Measurements from ENCODE around the gene BST2. TPM values are rescaled to one million over a fixed set of nuclear protein-coding genes. Genes with fewer than 3 reads are reported as not detected.

BST2 gene
- total RNA-seq, 1 donor: 10.1 TPM

- TF ChIP-seq, protein P1, sequence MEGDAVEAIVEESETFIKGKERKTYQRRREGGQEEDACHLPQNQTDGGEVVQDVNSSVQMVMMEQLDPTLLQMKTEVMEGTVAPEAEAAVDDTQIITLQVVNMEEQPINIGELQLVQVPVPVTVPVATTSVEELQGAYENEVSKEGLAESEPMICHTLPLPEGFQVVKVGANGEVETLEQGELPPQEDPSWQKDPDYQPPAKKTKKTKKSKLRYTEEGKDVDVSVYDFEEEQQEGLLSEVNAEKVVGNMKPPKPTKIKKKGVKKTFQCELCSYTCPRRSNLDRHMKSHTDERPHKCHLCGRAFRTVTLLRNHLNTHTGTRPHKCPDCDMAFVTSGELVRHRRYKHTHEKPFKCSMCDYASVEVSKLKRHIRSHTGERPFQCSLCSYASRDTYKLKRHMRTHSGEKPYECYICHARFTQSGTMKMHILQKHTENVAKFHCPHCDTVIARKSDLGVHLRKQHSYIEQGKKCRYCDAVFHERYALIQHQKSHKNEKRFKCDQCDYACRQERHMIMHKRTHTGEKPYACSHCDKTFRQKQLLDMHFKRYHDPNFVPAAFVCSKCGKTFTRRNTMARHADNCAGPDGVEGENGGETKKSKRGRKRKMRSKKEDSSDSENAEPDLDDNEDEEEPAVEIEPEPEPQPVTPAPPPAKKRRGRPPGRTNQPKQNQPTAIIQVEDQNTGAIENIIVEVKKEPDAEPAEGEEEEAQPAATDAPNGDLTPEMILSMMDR (IDR thresholded peaks at IDR 0.05; ENCODE audit: extremely low read depth, low read depth, low read length): no peak
- Histone ChIP-seq H4K20me1 (ENCODE audit: insufficient read depth, low read length) (no peaks in the 10 kb centered on the region), H3K4me2 (ENCODE audit: insufficient read depth, low read length) (peak within 1 kb of the TSS; percentile 15), H3K36me3 (ENCODE audit: insufficient read depth, low read length) (no peaks in the 10 kb centered on the region), H3K27me3 (ENCODE audit: insufficient read depth, low read length) (peaks cover 21% of the 10 kb centered on the region), H2AFZ (ENCODE audit: low read length) (peak within 1 kb of the TSS; percentile 3), H3K4me3 (ENCODE audit: insufficient read depth, low read length) (no peak within 1 kb of the TSS), H3K27ac (ENCODE audit: low read depth, low read length) (no peak within 1 kb of the TSS), H3K9me3 (ENCODE audit: low read depth, low read length) (no peaks in the 10 kb centered on the region), H3K4me1 (ENCODE audit: insufficient read depth, low read length) (peaks cover 9% of the 10 kb centered on the region), H3K79me2 (ENCODE audit: insufficient read depth, low read length) (no peaks in the 10 kb centered on the region)
- peak; percentile 85 for DNase-seq (ENCODE audit: insufficient read length, low spot score, missing footprints)
Observed at GRCh38 chr19:17393914-17394313, 11.5 kb downstream of the BST2 start, which contains the start of gene CCDC194. Gene CCDC194, minus strand, starts transcription at chr19:17394196. Its CDS starts 38 bp downstream, at chr19:17394158.

DNA sequence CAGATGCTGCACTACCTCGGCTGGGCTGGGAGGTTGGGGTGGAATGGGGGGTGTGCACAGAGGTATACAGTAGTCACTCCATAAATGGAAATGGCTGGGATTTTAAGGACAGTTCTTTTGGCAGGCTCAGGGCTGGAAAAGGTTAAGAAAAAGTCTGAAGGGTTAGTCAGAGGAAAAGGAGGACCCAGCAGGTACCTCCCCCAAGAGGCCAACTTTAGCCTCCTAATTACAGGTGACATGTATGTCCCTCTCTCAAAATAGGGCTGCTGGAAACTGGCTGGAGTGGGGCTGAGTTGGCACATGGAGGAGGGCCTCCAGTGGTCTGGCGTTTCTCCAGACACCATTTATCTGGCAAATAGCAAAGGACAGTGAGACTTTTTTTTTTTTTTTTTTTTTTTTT lies 12.4 kb downstream of the BST2 start:
- no peak overlapping the region for H3K4me3 ChIP-seq (ENCODE audit: insufficient read depth, low read length)
- no peak overlapping the region for H3K4me2 ChIP-seq (ENCODE audit: insufficient read depth, low read length)
- H4K20me1 ChIP-seq (ENCODE audit: insufficient read depth, low read length): no peaks in the 10 kb centered on the region
- peak; percentile 85 for DNase-seq (ENCODE audit: insufficient read length, low spot score, missing footprints)
- no peak overlapping the region for H2AFZ ChIP-seq (ENCODE audit: low read length)
- no peaks in the 10 kb centered on the region for H3K36me3 ChIP-seq (ENCODE audit: insufficient read depth, low read length)
- peaks cover 9% of the 10 kb centered on the region for H3K4me1 ChIP-seq (ENCODE audit: insufficient read depth, low read length)
- no peak overlapping the region for H3K27ac ChIP-seq (ENCODE audit: low read depth, low read length)
- no peaks in the 10 kb centered on the region for H3K9me3 ChIP-seq (ENCODE audit: low read depth, low read length)
- TF ChIP-seq, protein P1 (IDR thresholded peaks at IDR 0.05; ENCODE audit: extremely low read depth, low read depth, low read length): no peak
- peaks cover 21% of the 10 kb centered on the region for H3K27me3 ChIP-seq (ENCODE audit: insufficient read depth, low read length)
- H3K79me2 ChIP-seq (ENCODE audit: insufficient read depth, low read length): no peaks in the 10 kb centered on the region

DNA sequence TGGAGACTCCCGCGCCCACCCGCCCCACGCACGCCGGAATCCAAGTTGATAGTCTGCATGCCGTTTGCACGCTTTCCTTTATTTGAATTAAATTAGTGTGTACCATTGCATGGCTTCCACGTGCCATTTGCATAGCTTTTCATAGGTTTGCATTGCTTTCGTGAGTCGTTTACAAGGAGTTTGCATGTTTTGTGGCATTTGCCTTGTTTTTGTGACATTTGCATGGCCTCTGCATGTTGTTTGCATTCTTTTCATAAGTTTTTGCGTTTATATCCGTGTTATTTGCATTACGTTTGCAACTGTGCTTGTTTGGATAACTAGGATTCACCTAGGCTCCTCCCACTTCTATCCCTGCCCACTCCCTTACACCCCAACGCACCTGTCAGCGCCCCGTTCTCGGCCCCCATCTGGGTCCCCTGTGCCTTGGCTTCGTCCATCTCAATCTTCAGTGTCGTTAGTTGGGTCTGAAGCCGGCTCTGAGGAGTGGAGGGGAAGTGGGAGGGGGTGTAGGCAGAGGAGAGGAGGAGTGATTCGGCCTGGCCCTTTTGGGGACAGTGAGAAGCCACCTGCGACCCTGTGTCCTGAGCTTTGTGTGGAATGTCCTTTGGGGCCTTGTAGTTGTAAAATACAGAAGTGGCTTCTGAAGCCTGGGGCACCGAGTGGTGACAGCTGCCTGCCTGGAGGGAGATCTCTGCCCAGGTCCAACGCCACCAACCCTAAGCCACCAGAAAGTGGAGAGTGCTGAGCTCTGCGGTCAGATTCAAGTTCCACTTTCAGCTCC lies 13.9 kb downstream of the BST2 start:
- Histone ChIP-seq H3K27ac (ENCODE audit: low read depth, low read length) (no peak overlapping the region), H3K79me2 (ENCODE audit: insufficient read depth, low read length) (no peaks in the 10 kb centered on the region), H3K9me3 (ENCODE audit: low read depth, low read length) (no peaks in the 10 kb centered on the region), H3K4me1 (ENCODE audit: insufficient read depth, low read length) (peaks cover 9% of the 10 kb centered on the region), H2AFZ (ENCODE audit: low read length) (peak overlapping the region; percentile 80), H4K20me1 (ENCODE audit: insufficient read depth, low read length) (no peaks in the 10 kb centered on the region), H3K4me3 (ENCODE audit: insufficient read depth, low read length) (peak overlapping the region; percentile 41), H3K27me3 (ENCODE audit: insufficient read depth, low read length) (peaks cover 21% of the 10 kb centered on the region), H3K4me2 (ENCODE audit: insufficient read depth, low read length) (peak overlapping the region; percentile 92), H3K36me3 (ENCODE audit: insufficient read depth, low read length) (no peaks in the 10 kb centered on the region)
- DNase-seq (ENCODE audit: insufficient read length, low spot score, missing footprints): peak; percentile 82
- TF ChIP-seq, protein P1 (IDR thresholded peaks at IDR 0.05; ENCODE audit: extremely low read depth, low read depth, low read length): no peak

- TF ChIP-seq, protein P1 (IDR thresholded peaks at IDR 0.05; ENCODE audit: extremely low read depth, low read depth, low read length): peak; percentile 54
Observed at GRCh38 chr19:17390665-17391370, 14.6 kb downstream of the BST2 start.

More at GRCh38 chr19:17390665-17391370, 14.6 kb downstream of the BST2 start:
- Histone ChIP-seq H3K36me3 (ENCODE audit: insufficient read depth, low read length) (no peaks in the 10 kb centered on the region), H3K9me3 (ENCODE audit: low read depth, low read length) (no peaks in the 10 kb centered on the region), H3K4me2 (ENCODE audit: insufficient read depth, low read length) (peak overlapping the region; percentile 92), H3K4me1 (ENCODE audit: insufficient read depth, low read length) (peaks cover 9% of the 10 kb centered on the region), H4K20me1 (ENCODE audit: insufficient read depth, low read length) (no peaks in the 10 kb centered on the region), H3K79me2 (ENCODE audit: insufficient read depth, low read length) (no peaks in the 10 kb centered on the region), H3K27me3 (ENCODE audit: insufficient read depth, low read length) (peaks cover 21% of the 10 kb centered on the region), H3K27ac (ENCODE audit: low read depth, low read length) (no peak overlapping the region), H2AFZ (ENCODE audit: low read length) (peak overlapping the region; percentile 89), H3K4me3 (ENCODE audit: insufficient read depth, low read length) (peak overlapping the region; percentile 69)
- peak; percentile 100 for DNase-seq (ENCODE audit: insufficient read length, low spot score, missing footprints)
